ENCODE measurements around the gene TJP3.

GRCh38 chr19:3793799-3794198 is 85.6 kb downstream of the TJP3 start:
- no peak for TF ChIP-seq CTCF (conservative IDR thresholded peaks at IDR 0.05; ENCODE audit: low read depth, low read length)
- TF ChIP-seq EZH2 (IDR thresholded peaks at IDR 0.05; ENCODE audit: borderline replicate concordance, low read depth, low read length, poor library complexity, severe bottlenecking) = no peak
